ENCODE results near the gene COQ10A.

DNA sequence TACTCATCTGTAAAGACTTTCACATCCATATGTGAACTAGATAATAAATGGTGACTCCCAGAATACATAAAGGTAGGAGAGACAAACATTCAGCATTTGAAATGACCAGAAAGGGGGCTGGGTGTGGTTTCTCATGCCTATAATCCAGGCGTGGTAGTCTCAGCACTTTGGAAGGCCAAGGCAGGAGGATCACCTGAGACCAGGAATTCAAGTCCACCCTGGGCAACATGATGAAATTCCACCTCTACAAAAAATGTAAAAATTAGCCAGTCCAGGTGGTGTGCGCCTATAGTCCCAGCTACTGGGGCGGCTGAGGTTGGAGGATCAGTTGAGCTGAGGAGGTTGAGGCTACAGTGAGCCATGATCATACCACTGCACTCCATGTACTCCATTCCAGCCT is 37.5 kb downstream of the COQ10A start:
- no peak for TF ChIP-seq SP1 (IDR thresholded peaks at IDR 0.05)
- TF ChIP-seq ELF4 (IDR thresholded peaks at IDR 0.05) = no peak
- no peak for TF ChIP-seq FOXK2 (IDR thresholded peaks at IDR 0.05)
- TF ChIP-seq TARDBP (IDR thresholded peaks at IDR 0.05) = no peak
- no peak for TF ChIP-seq ARNT (IDR thresholded peaks at IDR 0.05)
- no peak for TF ChIP-seq NFRKB (IDR thresholded peaks at IDR 0.05)
- TF ChIP-seq FOXA1 (IDR thresholded peaks at IDR 0.05) = no peak
- no peak for TF ChIP-seq LEF1 (IDR thresholded peaks at IDR 0.05; ENCODE audit: borderline replicate concordance)
- TF ChIP-seq CTBP1 (IDR thresholded peaks at IDR 0.05; ENCODE audit: borderline replicate concordance) = no peak
- no peak for TF ChIP-seq ZNF384 (IDR thresholded peaks at IDR 0.05)
- TF ChIP-seq BHLHE40 (IDR thresholded peaks at IDR 0.05; ENCODE audit: borderline replicate concordance) = no peak
- TF ChIP-seq L3MBTL2 (conservative IDR thresholded peaks at IDR 0.05) = no peak
